ENCODE data around the gene ITPR1. TPM values are rescaled to one million over a fixed set of nuclear protein-coding genes. Genes with fewer than 3 reads are reported as not detected.

ITPR1 gene
- total RNA-seq, 1 donor from 2014 or later: 45.9 TPM

GRCh38 chr3:4866866-4867265, 373.7 kb downstream of the ITPR1 start:
- no peak overlapping the region for H3K27ac Mint-ChIP-seq
- peak overlapping the region; percentile 66 for H3K4me3 Mint-ChIP-seq
- no peaks in the 10 kb centered on the region for H3K36me3 Mint-ChIP-seq
- peaks cover 18% of the 10 kb centered on the region for H3K4me1 Mint-ChIP-seq (ENCODE audit: unreplicated experiment)
- H3K9me3 Mint-ChIP-seq: no peaks in the 10 kb centered on the region
- no peak for DNase-seq (ENCODE audit: extremely low spot score, unreplicated experiment)
- H3K27me3 Mint-ChIP-seq: no peaks in the 10 kb centered on the region
- TF ChIP-seq CTCF (conservative IDR thresholded peaks at IDR 0.05): no peak

- TF ChIP-seq CTCF (conservative IDR thresholded peaks at IDR 0.05): no peak
- H3K9me3 Mint-ChIP-seq: no peaks in the 10 kb centered on the region
- no peaks in the 10 kb centered on the region for H3K27me3 Mint-ChIP-seq
- no peaks in the 10 kb centered on the region for H3K4me1 Mint-ChIP-seq (ENCODE audit: unreplicated experiment)
- no peak overlapping the region for H3K4me3 Mint-ChIP-seq
- no peak overlapping the region for H3K27ac Mint-ChIP-seq
- DNase-seq (ENCODE audit: extremely low spot score, unreplicated experiment): no peak
- no peaks in the 10 kb centered on the region for H3K36me3 Mint-ChIP-seq
These were observed 384.1 kb downstream of the ITPR1 start for GRCh38 chr3:4877173-4877787.

- Mint-ChIP-seq H3K4me3 (no peak overlapping the region), H3K9me3 (no peaks in the 10 kb centered on the region), H3K4me1 (ENCODE audit: unreplicated experiment) (peaks cover 9% of the 10 kb centered on the region), H3K27me3 (no peaks in the 10 kb centered on the region), H3K27ac (no peak overlapping the region), H3K36me3 (no peaks in the 10 kb centered on the region)
- no peak for DNase-seq (ENCODE audit: extremely low spot score, unreplicated experiment)
- no peak for TF ChIP-seq CTCF (conservative IDR thresholded peaks at IDR 0.05)
These were observed 387.7 kb downstream of the ITPR1 start for GRCh38 chr3:4880850-4881249.

- no peak overlapping the region for H3K4me3 Mint-ChIP-seq
- no peaks in the 10 kb centered on the region for H3K27me3 Mint-ChIP-seq
- H3K36me3 Mint-ChIP-seq: no peaks in the 10 kb centered on the region
- H3K27ac Mint-ChIP-seq: no peak overlapping the region
- DNase-seq (ENCODE audit: extremely low spot score, unreplicated experiment): no peak
- H3K9me3 Mint-ChIP-seq: no peaks in the 10 kb centered on the region
- H3K4me1 Mint-ChIP-seq (ENCODE audit: unreplicated experiment): peaks cover 9% of the 10 kb centered on the region
- TF ChIP-seq CTCF (conservative IDR thresholded peaks at IDR 0.05): no peak
These were observed 389.4 kb downstream of the ITPR1 start for GRCh38 chr3:4882548-4882947.

GRCh38 chr3:4883011-4883410, 389.9 kb downstream of the ITPR1 start:
- H3K9me3 Mint-ChIP-seq: no peaks in the 10 kb centered on the region
- DNase-seq (ENCODE audit: extremely low spot score, unreplicated experiment): no peak
- H3K36me3 Mint-ChIP-seq: no peaks in the 10 kb centered on the region
- no peak overlapping the region for H3K27ac Mint-ChIP-seq
- H3K4me3 Mint-ChIP-seq: no peak overlapping the region
- no peaks in the 10 kb centered on the region for H3K27me3 Mint-ChIP-seq
- no peak for TF ChIP-seq CTCF (conservative IDR thresholded peaks at IDR 0.05)
- peaks cover 9% of the 10 kb centered on the region for H3K4me1 Mint-ChIP-seq (ENCODE audit: unreplicated experiment)

GRCh38 chr3:4884888-4885287, 391.7 kb downstream of the ITPR1 start:
- DNase-seq (ENCODE audit: extremely low spot score, unreplicated experiment): no peak
- no peak for TF ChIP-seq CTCF (conservative IDR thresholded peaks at IDR 0.05)
- no peaks in the 10 kb centered on the region for H3K36me3 Mint-ChIP-seq
- no peak overlapping the region for H3K27ac Mint-ChIP-seq
- H3K4me3 Mint-ChIP-seq: no peak overlapping the region
- H3K27me3 Mint-ChIP-seq: no peaks in the 10 kb centered on the region
- H3K4me1 Mint-ChIP-seq (ENCODE audit: unreplicated experiment): peaks cover 9% of the 10 kb centered on the region
- H3K9me3 Mint-ChIP-seq: no peaks in the 10 kb centered on the region

Data from type B pancreatic cell (in vitro differentiated cells).